Panc1 (cell line): Measurements from ENCODE around the gene FRG2. TPM values are rescaled to one million over a fixed set of nuclear protein-coding genes. Genes with fewer than 3 reads are reported as not detected.
"Not testable (repeated sequence)": the region's sequence is repeated elsewhere in the genome, so short reads cannot be mapped to it uniquely, and the experiment has no call there.

Experiments
- ATAC-seq: fragments of 200-7000 bp; cut with Tn5 transposase; 2 replicates; pipeline ENCODE4 v1.9.1; 2020; ENCODE audit warnings: mild to moderate bottlenecking, moderate library complexity
- Bru-seq: library from RNA; stranded (reverse); fragments of 400-500 nt; gene quantifications from one replicate; lab custom pipeline; 2021; lab: Mats Ljungman, UMichigan
- BruChase-seq, 2 experiments: library from RNA; stranded (reverse); fragments of 400-500 nt; gene quantifications; one replicate each; lab custom pipeline; 2021; lab: Mats Ljungman, UMichigan
- BruUV-seq: library from RNA; stranded (reverse); fragments of 400-500 nt; replicated peaks from 2 replicates; lab custom pipeline; 2021; lab: Mats Ljungman, UMichigan
- CTCF ChIA-PET: fragments of 300-600 bp; sonication (Branson Sonifier 250); formaldehyde crosslinking; loops from one replicate; lab custom pipeline; 2022; ENCODE audit warnings: antibody characterized with exemption; lab: Charles Lee
- POLR2A ChIA-PET: fragments of 300-600 bp; sonication (Branson Sonifier 250); formaldehyde crosslinking; loops from one replicate; lab custom pipeline; 2022; ENCODE audit warnings: antibody characterized with exemption; lab: Charles Lee
- DNase-seq: peaks from one replicate; pipeline ENCODE4 v3.0.0-alpha.2; 2010; ENCODE audit warnings: low read depth, low spot score
- H3K27ac ChIP-seq: 2 replicates; pipeline ENCODE4 v1.5.1; 2011; ENCODE audit warnings: mild to moderate bottlenecking, low read length, inconsistent platforms
- H3K27me3 ChIP-seq: fragments of 200-500 bp; sonication (Bioruptor generic); 2 replicates; pipeline ENCODE4 v1.6.0; 2014; ENCODE audit warnings: low read length, inconsistent platforms; ENCODE audit not compliant: control insufficient read depth, insufficient read depth
- H3K36me3 ChIP-seq: fragments of 200-500 bp; sonication (Bioruptor generic); 2 replicates; pipeline ENCODE4 v1.5.1; 2014; ENCODE audit warnings: inconsistent platforms, mild to moderate bottlenecking, low read length, moderate library complexity; ENCODE audit not compliant: control insufficient read depth, insufficient read depth
- H3K4me1 ChIP-seq: 2 replicates; pipeline ENCODE4 v1.5.1; 2011; ENCODE audit warnings: inconsistent platforms, mild to moderate bottlenecking, low read length, moderate library complexity; ENCODE audit not compliant: control insufficient read depth, insufficient read depth
- H3K4me3 ChIP-seq, 2 experiments: 2 replicates each; pipeline ENCODE4 v1.5.1; 2011 to 2012; ENCODE audit warnings: low read depth in 2 of 2, low read length in 2 of 2, mild to moderate bottlenecking in 2 of 2, inconsistent platforms in 1 of 2, moderate library complexity in 1 of 2
- H3K9me3 ChIP-seq: fragments of 200-500 bp; sonication (Bioruptor generic); 2 replicates; pipeline ENCODE4 v1.5.1; 2014; ENCODE audit warnings: low read depth, mild to moderate bottlenecking, inconsistent platforms, low read length, moderate library complexity; ENCODE audit not compliant: control insufficient read depth, insufficient read depth
- in situ Hi-C: cut with HindIII; loops from 2 replicates; pipeline ENCODE4 v1.10.0; 2016; ENCODE audit warnings: low sequenced_read_pairs, low pct_unique_long_range_greater_than_20kb
- intact Hi-C: fragments of 100-400 bp; cut with micrococcal nuclease; formaldehyde crosslinking; loops from one replicate; pipeline ENCODE4 v1.10.0; 2022; ENCODE audit not compliant: unreplicated experiment
- long read RNA-seq: library from polyadenylated mRNA; unstranded; transcript quantifications from one replicate; pipeline ENCODE4 v2.0.0, GENCODE V29; 2021; ENCODE audit not compliant: unreplicated experiment
- polyA plus RNA-seq: library from polyadenylated mRNA; unstranded; fragments of >200 nt; gene quantifications from one replicate; pipeline ENCODE4 v1.2.1, GENCODE V29; 2012; ENCODE audit warnings: missing spikeins; ENCODE audit not compliant: insufficient read length
- total RNA-seq: library from RNA; stranded (reverse); gene quantifications from one replicate; pipeline ENCODE4 v1.2.1, GENCODE V29; 2021; ENCODE audit not compliant: unreplicated experiment

FRG2 gene
- total RNA-seq (not detected), Bru-seq, nascent RNA (not detected), BruChase-seq, experiment 1, labeled RNA remaining after a 2-hour chase (not detected), BruChase-seq, experiment 2, labeled RNA remaining after a 6-hour chase (not detected)
- polyA plus RNA-seq: not detected
- long read RNA-seq: 0 reads

GRCh38 chr4:190027156-190027555 lies at the start of gene FRG2:
Gene FRG2, minus strand, starts transcription at chr4:190027256. Its CDS starts 52 bp downstream, at chr4:190027204.
- H3K27me3 ChIP-seq, H3K36me3 ChIP-seq, in situ Hi-C loops, H3K4me1 ChIP-seq, BruUV-seq, H3K27ac ChIP-seq, DNase-seq, CTCF ChIA-PET, ATAC-seq, POLR2A ChIA-PET, H3K9me3 ChIP-seq, H3K4me3 ChIP-seq, intact Hi-C loops: not testable (repeated sequence)

DNA sequence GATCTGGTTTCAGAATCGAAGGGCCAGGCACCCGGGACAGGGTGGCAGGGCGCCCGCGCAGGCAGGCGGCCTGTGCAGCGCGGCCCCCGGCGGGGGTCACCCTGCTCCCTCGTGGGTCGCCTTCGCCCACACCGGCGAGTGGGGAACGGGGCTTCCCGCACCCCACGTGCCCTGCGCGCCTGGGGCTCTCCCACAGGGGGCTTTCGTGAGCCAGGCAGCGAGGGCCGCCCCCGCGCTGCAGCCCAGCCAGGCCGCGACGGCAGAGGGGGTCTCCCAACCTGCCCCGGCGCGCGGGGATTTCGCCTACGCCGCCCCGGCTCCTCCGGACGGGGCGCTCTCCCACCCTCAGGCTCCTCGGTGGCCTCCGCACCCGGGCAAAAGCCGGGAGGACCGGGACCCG lies 41.3 kb upstream of the FRG2 start:
- H3K27ac ChIP-seq, intact Hi-C loops, POLR2A ChIA-PET, H3K4me3 ChIP-seq, H3K36me3 ChIP-seq, H3K27me3 ChIP-seq, ATAC-seq, CTCF ChIA-PET, DNase-seq, H3K4me1 ChIP-seq, in situ Hi-C loops, H3K9me3 ChIP-seq, BruUV-seq: not testable (repeated sequence)

GRCh38 chr4:190064805-190065204 lies 37.7 kb upstream of the FRG2 start:
- H3K27me3 ChIP-seq, H3K4me3 ChIP-seq, intact Hi-C loops, BruUV-seq, CTCF ChIA-PET, H3K4me1 ChIP-seq, H3K36me3 ChIP-seq, DNase-seq, ATAC-seq, H3K9me3 ChIP-seq, in situ Hi-C loops, H3K27ac ChIP-seq, POLR2A ChIA-PET: not testable (repeated sequence)

DNA sequence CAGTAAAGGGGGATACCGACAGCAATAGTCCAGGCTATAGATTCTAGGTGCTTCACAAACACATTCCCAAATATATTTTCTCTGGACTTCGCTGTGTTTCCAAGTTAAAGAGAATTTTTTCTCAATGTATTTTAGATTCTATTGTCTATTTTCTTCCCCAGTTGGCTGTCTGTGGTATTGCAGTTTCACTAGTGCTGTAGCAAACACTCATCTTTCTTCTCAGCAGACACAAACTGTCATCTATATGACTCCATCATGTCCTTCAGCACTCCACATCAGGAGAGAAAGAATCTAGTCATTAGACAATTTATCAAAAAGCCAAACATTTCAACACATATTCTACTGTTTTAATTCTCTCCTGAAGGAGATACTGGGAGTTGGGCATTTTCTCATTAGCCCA lies 37.3 kb upstream of the FRG2 start, which contains the start of gene DBET:
Gene DBET (plus strand): TSS at position 161 of the 400 bp plus-strand sequence.
- DNase-seq, H3K4me1 ChIP-seq, H3K27ac ChIP-seq, CTCF ChIA-PET, H3K36me3 ChIP-seq, BruUV-seq, H3K27me3 ChIP-seq, in situ Hi-C loops, POLR2A ChIA-PET, H3K4me3 ChIP-seq, intact Hi-C loops, ATAC-seq, H3K9me3 ChIP-seq: not testable (repeated sequence)

- ATAC-seq, in situ Hi-C loops, H3K4me3 ChIP-seq, DNase-seq, POLR2A ChIA-PET, H3K9me3 ChIP-seq, intact Hi-C loops, CTCF ChIA-PET, H3K4me1 ChIP-seq, H3K36me3 ChIP-seq, H3K27ac ChIP-seq, BruUV-seq, H3K27me3 ChIP-seq: not testable (repeated sequence)
Measured at GRCh38 chr4:190058997-190059396, 31.9 kb upstream of the FRG2 start.

DNA sequence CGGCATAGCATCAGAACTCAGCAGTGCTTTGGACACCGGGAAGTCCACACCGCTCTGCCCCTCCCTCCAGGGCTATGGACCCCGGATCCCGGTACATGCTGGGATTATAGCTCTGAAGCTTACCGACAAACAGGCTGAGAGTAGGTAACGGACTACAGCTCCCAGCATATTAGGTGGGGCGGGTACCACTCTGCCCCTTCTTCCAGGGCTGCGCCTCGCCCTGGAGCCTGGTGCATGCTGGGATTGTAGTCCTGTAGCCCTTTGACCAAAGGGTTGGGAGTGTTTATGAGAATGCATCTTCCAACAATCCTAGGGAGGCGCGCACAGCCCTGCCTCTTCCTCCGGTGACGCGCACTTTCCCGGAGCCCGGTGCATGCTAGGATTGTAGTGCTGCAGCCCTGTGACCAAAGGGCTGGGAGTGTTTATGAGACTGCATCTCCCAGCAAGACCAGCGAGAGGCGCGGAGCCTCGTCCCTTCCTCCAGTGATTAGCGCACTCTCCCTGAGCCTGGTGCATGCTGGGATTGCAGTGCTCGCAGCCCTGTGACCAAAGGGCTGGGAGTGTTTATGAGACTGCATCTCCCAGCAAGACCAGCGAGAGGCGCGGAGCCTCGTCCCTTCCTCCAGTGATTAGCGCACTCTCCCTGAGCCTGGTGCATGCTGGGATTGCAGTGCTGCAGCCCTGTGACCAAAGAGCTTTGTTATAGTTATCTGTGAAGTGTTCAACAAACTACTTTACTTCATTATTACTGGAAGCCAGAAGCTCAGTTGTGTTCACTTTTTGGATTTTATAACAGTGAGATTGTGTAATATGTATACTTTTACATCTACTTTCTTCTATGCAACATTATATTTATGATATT lies 22.6 kb upstream of the FRG2 start:
- DNase-seq, POLR2A ChIA-PET, H3K27ac ChIP-seq, H3K36me3 ChIP-seq, H3K27me3 ChIP-seq, BruUV-seq, H3K9me3 ChIP-seq, H3K4me1 ChIP-seq, H3K4me3 ChIP-seq, in situ Hi-C loops, ATAC-seq, intact Hi-C loops, CTCF ChIA-PET: not testable (repeated sequence)

DNA sequence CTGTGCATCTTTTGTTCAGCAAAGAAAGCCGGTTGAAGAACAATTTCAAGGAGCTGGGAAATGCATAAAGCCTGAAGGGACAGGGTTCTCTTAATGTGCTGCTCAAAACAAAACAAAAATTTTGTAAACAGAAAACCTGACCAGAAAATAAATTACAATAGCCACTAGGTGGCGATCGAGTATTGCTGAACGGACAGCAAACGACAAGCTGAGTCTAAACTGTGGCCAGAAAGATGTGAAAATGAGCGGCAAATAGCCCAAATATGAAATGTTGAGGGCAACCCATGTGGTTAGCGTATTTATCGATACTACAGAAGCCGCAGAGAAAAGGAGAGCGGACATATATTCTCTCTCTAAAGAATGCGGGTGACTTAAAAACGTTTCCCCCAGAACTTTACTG lies 20.6 kb upstream of the FRG2 start:
- in situ Hi-C loops, BruUV-seq, intact Hi-C loops, ATAC-seq, H3K36me3 ChIP-seq, POLR2A ChIA-PET, H3K4me1 ChIP-seq, H3K27me3 ChIP-seq, H3K4me3 ChIP-seq, H3K27ac ChIP-seq, CTCF ChIA-PET, H3K9me3 ChIP-seq, DNase-seq: not testable (repeated sequence)
